ENCODE data around the gene NPAS2.

GRCh38 chr2:100818003-100818605 lies 1.8 kb upstream of the NPAS2 start:
- TF ChIP-seq, protein P1, sequence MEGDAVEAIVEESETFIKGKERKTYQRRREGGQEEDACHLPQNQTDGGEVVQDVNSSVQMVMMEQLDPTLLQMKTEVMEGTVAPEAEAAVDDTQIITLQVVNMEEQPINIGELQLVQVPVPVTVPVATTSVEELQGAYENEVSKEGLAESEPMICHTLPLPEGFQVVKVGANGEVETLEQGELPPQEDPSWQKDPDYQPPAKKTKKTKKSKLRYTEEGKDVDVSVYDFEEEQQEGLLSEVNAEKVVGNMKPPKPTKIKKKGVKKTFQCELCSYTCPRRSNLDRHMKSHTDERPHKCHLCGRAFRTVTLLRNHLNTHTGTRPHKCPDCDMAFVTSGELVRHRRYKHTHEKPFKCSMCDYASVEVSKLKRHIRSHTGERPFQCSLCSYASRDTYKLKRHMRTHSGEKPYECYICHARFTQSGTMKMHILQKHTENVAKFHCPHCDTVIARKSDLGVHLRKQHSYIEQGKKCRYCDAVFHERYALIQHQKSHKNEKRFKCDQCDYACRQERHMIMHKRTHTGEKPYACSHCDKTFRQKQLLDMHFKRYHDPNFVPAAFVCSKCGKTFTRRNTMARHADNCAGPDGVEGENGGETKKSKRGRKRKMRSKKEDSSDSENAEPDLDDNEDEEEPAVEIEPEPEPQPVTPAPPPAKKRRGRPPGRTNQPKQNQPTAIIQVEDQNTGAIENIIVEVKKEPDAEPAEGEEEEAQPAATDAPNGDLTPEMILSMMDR (conservative IDR thresholded peaks at IDR 0.05; ENCODE audit: low read length), result no peak
- no peak for TF ChIP-seq EZH2phosphoT487 (IDR thresholded peaks at IDR 0.05; ENCODE audit: borderline replicate concordance)

Measured in Loucy (cell line).